NCI-H526 (cell line): ENCODE results near the gene AGT.
"Not testable (repeated sequence)": the region's sequence is repeated elsewhere in the genome, so short reads cannot be mapped to it uniquely, and the experiment has no call there.

Experiments
- DNase-seq, 2 experiments: peaks; one replicate each; lab custom pipeline; 2025; lab: John Stamatoyannopoulos, UW

AGT gene

GRCh38 chr1:230744382-230744781 is 30.5 kb upstream of the AGT start:
- no peak for DNase-seq

GRCh38 chr1:230743899-230744298 is 30.0 kb upstream of the AGT start:
- no peak for DNase-seq

DNA sequence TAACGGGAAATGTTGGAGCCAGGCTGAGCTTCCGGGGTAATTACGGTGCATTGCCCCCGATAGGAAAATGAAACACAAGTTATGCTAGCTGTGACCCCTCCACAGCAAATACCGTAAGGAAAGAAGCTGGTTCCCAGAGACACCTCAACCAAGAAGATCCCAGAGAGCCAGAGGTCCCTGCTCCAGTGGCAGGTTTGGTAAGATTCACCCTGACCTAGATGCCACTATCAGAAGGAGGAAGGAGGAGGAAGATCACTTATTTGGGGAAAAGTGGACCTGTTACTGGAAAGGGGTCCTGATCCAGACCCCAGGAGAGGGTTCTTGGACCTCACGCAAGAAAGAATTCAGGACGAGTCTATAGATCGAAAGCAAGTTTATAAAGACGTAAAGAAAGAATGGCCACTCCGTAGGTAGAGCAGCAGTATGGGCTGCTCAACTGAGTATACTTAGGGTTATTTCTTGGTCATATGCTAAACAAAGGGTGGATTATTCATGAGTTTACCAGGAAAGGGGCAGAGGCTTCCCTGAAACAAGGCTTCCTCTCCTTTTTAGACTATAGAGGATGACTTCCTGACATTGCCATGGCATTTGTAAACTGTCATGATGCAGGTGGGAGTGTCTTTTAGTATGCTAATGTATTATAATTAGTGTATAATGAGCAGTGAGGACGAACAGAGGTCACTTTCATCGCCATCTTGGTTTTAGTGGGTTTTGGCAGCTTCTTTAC is 25.8 kb upstream of the AGT start:
- DNase-seq, result no peak

GRCh38 chr1:230737622-230738262 is 23.8 kb upstream of the AGT start:
- no peak for DNase-seq

DNA sequence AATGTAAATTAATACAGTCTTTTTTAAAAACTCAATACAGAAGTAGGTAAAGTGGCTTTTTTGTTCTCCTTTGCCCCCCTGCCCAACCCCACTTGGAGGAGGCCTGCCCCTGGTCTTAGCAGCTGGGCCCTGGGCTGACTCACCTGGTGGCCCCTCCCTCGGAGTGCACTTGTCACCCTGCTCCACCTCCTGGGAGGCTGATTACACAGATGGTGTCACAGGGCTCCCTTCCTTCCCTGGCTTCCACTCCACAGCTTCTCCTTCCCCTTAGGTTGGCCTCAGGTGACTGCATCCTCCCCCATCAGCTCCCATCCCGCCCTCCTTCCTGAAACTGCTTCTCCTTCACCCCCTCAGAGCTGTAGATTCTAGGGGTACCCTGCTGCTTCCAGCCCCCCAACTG is 21.5 kb upstream of the AGT start:
- DNase-seq, result no peak

DNA sequence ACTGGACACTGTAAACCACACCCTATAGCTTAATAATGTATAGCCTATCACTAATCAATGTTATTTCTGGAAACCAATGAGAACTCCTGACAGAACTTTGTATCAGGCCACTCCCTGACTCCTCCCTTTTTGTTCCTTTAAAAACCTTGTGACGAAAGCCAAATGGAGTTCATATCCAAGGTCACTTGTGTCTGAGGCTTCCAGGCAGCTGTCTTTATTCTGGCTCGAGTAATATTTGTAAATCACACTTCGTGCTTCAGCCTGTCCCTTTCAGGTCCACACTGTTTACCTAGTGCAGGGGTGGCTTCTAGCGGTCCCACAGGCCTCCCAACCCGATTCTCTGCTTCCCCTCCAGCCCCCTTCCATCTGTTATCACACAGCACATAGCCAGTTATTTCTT is 17.1 kb upstream of the AGT start:
- DNase-seq, result no peak

- no peak for DNase-seq
Observed at GRCh38 chr1:230728710-230729392, 14.9 kb upstream of the AGT start.

- DNase-seq, result no peak
Observed at GRCh38 chr1:230725256-230726012, 11.5 kb upstream of the AGT start.

- DNase-seq, result not testable (repeated sequence)
Observed at GRCh38 chr1:230721849-230722522, 8.1 kb upstream of the AGT start.

- DNase-seq, result no peak
Observed at GRCh38 chr1:230717251-230717650, 3.3 kb upstream of the AGT start.

DNA sequence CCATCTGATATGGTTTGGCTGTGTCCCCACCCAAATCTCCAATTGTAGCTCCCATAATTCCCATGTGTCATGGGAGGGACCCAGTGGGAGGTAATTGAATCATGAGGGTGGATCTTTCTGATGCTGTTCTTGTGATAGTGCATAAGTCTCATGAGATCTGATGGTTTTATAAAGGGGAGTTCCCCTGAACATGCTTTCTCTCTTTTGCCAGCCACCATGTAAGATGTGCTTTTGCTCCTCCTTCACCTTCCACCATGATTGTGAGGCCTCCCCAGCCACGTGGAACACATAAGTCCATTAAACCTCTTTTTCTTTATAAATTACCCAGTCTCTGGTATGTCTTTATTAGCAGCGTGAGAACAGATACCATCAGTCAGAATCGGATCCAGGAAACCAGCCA is 2.5 kb upstream of the AGT start:
- not testable (repeated sequence) for DNase-seq

GRCh38 chr1:230715510-230715909 is 1.6 kb upstream of the AGT start:
- no peak for DNase-seq

DNA sequence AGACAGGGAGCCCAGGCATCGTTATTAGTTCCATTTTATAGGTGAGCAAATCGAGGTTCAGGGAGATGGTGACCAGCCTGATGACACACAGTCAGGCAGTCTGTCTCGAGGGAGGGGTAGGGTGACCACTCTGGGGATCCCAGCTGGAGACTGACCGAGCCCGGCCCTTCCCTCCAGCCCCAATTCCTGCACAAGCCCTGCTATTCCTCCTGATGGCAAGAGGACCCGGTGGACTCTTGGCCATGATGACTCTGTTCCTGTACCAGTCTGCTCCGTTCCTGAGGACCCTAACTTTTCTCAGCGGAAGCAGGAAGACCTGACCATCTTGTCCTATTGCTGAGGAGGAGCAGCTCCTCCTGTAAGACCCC is 391 bp downstream of the AGT start:
- DNase-seq, result no peak

DNA sequence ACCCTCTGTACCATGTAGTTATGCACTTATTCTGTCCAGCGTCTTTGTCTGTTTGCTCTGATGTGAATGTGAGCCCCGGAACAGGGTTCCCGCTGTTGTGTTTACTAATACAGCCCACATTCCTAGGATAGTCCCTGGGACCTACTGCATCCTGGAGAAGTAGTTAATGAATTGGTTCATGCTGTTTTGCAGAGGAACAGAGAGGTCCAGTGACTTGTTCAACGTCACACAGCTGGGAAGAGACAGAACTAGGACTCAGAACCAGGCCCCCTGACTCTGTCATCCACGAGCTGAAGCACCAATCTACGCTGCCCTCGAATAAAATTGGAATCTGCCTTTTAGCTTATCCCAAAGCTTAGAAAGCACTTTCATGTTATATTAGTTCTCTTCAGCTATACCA is 784 bp downstream of the AGT start:
- DNase-seq, result no peak

- DNase-seq, result no peak
Observed at GRCh38 chr1:230712470-230712942, 1.4 kb downstream of the AGT start.

DNA sequence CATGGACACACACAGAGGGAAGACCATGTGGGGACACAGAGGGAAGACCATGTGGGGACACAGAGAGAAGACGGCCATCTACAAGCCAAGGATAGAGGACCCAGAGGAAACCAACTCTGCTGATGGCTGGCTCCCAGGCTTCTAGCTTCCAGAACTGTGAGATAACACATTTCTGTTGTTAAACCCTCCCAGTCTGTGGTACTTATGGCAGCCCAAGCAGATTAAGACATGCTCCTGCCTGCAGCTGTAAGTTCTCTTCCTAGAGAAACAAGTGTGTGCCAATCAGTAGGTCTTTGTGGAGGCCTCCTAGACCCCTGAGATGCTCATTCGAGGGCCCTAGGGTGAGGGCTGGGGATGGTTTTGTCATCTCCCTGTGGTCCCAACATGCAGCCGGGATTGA is 2.7 kb downstream of the AGT start:
- DNase-seq, result no peak

DNA sequence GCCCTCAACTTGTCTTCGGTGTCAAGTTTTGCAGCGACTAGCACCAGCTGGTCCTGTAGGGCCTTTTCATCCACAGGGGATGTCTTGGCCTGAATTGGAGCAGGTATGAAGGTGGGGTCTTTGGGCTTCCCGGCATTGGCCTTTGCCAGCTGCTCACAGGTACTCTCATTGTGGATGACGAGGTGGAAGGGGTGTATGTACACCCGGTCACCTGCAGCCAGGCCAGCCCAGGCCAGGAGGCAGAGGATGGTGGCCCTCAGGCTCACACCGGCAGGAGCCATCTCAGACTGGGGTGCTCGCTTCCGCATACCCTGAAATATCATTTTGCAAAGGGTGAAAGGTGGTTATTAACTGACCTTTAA is 3.4 kb downstream of the AGT start:
- DNase-seq, result no peak

DNA sequence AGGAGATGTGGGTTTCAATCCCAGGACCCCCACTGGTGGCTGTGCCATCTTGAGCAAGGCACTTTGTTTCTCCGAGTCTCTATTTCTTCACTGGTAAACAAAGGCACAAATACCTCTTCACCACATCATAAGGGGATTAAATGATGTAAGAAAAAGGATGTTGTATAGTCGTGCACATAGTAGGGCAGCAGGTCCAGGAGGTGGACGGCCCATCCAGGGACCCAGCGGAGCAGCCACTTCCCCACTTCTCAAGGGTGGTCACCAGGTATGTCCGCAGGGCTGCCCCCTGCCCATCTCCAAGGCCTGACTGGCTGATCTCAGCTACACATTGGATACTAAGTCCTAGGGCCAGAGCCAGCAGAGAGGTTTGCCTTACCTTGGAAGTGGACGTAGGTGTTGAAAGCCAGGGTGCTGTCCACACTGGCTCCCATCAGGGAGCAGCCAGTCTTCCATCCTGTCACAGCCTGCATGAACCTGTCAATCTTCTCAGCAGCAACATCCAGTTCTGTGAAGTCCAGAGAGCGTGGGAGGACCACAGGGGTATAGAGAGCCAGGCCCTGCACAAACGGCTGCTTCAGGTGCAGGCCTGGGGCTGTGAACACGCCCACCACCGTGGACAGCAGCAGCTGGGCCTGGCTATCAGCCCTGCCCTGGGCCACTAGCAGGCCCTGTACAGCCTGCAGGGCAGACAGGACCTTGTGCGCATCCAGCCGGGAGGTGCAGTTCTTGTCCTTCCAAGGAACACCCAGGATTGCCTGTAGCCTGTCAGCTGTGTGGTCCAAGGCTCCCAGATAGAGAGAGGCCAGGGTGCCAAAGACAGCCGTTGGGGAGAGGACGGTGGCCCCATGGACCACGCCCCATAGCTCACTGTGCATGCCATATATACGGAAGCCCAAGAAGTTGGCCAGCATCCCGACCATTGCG is 4.0 kb downstream of the AGT start:
- DNase-seq, result no peak

DNA sequence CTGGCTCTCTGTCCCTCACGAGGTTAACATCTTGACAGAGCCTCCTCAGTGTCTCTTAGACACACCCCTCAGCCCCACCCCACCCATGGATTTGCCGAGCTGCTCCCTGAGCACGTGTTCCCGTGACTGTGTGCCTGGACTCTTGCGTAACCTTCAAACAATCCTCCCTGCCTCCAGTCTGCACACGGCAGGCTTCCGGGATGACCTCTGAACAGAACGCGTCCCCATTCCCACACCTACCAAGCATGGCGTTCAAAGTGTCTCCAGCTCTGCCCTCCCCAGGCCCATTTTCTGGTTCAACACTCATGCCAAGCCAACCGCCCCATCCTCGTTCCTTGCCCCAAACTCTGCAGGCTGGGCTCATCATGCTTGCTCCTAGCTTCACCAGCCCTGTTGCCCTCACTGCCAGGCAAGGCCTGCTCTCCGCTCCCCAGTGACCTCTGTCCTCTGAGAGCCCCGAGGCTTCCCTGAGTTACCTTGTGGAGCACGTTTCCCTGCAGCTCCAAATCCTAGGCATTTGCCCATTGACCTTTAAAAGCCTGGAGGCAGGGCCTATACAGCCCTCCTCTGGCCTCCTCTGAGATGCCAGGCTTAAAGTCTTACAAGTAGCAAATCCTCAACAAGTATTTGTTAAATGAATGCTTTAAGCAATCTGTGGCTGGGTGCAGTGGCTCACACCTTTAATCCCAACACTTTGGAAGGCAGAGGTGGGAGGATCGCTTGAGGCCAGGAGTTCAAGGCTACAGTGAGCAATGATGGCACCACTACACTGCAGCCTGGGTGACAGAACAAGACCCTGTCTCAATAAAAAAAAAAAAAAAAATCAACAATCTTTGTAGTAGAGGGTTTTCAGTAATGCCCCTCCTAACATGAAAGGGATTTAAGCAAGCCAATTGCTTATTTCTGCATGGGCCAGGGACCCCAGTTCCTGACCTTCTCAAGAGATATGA is 5.0 kb downstream of the AGT start:
- DNase-seq, result no peak
